ENCODE measurements around the gene MST1R.

DNA sequence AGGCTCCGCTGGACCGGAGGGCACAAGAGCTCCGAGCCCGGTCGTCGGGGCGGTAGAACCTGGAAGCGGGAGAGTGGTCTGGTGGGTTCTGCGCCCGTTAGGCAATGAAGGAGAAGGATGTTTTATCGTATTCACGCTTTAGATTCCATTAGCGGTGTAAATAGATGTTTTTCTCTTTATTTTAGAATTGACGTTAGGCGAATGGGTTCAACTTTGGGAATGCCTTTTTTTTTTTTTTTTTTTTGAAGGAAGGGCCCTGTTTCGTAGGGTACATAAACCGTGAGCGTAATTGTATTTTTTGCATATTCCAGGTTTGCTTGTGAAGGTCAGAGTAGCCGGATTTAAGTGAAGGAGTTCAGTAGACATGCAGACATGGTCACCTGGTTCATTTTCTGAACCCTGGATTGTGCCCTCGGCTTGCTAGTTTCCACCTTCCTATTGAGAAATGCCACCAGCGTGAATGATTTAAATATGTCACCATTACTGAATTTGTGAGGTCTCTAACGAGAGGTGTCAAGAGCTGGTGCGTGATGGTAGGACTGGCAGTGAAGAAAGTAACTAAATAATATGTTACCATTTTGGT, 37.1 kb upstream of the MST1R start:
- TF ChIP-seq POLR2A (IDR thresholded peaks at IDR 0.05) (no peak), CTCF (IDR thresholded peaks at IDR 0.05) (no peak)

Measured in lower leg skin (tissue), 3 donors.